Type B pancreatic cell (in vitro differentiated cells): Measurements from ENCODE around the gene HMG20A. TPM values are rescaled to one million over a fixed set of nuclear protein-coding genes. Genes with fewer than 3 reads are reported as not detected.

Experiments used
- DNase-seq: peaks from one replicate; pipeline ENCODE4 v3.0.0; 2021; ENCODE audit warnings: mixed read lengths; ENCODE audit not compliant: unreplicated experiment; ENCODE audit errors: extremely low spot score
- H3K27ac Mint-ChIP-seq: 2 replicates; pipeline ENCODE4 v1.8.0; 2021; ENCODE audit warnings: mild to moderate bottlenecking, mixed read lengths
- H3K27me3 Mint-ChIP-seq: 2 replicates; pipeline ENCODE4 v1.8.0; 2021; ENCODE audit warnings: mixed read lengths
- H3K36me3 Mint-ChIP-seq: 2 replicates; pipeline ENCODE4 v1.8.0; 2021; ENCODE audit warnings: mixed read lengths
- H3K4me1 Mint-ChIP-seq: one replicate; pipeline ENCODE4 v1.8.0; 2021; ENCODE audit warnings: mixed read lengths; ENCODE audit not compliant: unreplicated experiment
- H3K4me3 Mint-ChIP-seq: 2 replicates; pipeline ENCODE4 v1.8.0; 2021; ENCODE audit warnings: mild to moderate bottlenecking, mixed read lengths
- H3K9me3 Mint-ChIP-seq: 2 replicates; pipeline ENCODE4 v1.8.0; 2021; ENCODE audit warnings: mixed read lengths
- CTCF ChIP-seq: fragments of 200-600 bp; sonication (generic); conservative IDR thresholded peaks from 2 replicates; pipeline ENCODE4 v1.5.0; 2021; ENCODE audit warnings: antibody characterized with exemption, mild to moderate bottlenecking
- total RNA-seq: library from RNA; stranded (reverse); gene quantifications from 2 replicates; pipeline ENCODE4 v1.2.1, GENCODE V29; 2021; ENCODE audit warnings: low replicate concordance

HMG20A gene
- total RNA-seq, 1 donor from 2014 or later: 48.7 TPM

GRCh38 chr15:77474310-77474988, 53.8 kb downstream of the HMG20A start:
- no peak overlapping the region for H3K4me3 Mint-ChIP-seq
- TF ChIP-seq CTCF: no peak
- peaks cover 41% of the 10 kb centered on the region for H3K36me3 Mint-ChIP-seq
- no peak overlapping the region for H3K27ac Mint-ChIP-seq
- no peaks in the 10 kb centered on the region for H3K9me3 Mint-ChIP-seq
- no peaks in the 10 kb centered on the region for H3K27me3 Mint-ChIP-seq
- no peak for DNase-seq
- H3K4me1 Mint-ChIP-seq: peaks cover 17% of the 10 kb centered on the region

GRCh38 chr15:77475001-77475400, 54.3 kb downstream of the HMG20A start:
- Mint-ChIP-seq H3K4me1 (peaks cover 17% of the 10 kb centered on the region), H3K4me3 (no peak overlapping the region), H3K27me3 (no peaks in the 10 kb centered on the region), H3K9me3 (no peaks in the 10 kb centered on the region), H3K27ac (no peak overlapping the region), H3K36me3 (peaks cover 42% of the 10 kb centered on the region)
- no peak for TF ChIP-seq CTCF
- no peak for DNase-seq

GRCh38 chr15:77475898-77476297, 55.2 kb downstream of the HMG20A start:
- Mint-ChIP-seq H3K9me3 (no peaks in the 10 kb centered on the region), H3K27ac (no peak overlapping the region), H3K4me3 (no peak overlapping the region), H3K27me3 (no peaks in the 10 kb centered on the region), H3K4me1 (peaks cover 17% of the 10 kb centered on the region), H3K36me3 (peaks cover 39% of the 10 kb centered on the region)
- no peak for TF ChIP-seq CTCF
- DNase-seq: no peak

- peaks cover 26% of the 10 kb centered on the region for H3K4me1 Mint-ChIP-seq
- no peak overlapping the region for H3K4me3 Mint-ChIP-seq
- H3K27ac Mint-ChIP-seq: no peak overlapping the region
- no peaks in the 10 kb centered on the region for H3K9me3 Mint-ChIP-seq
- peaks cover 43% of the 10 kb centered on the region for H3K36me3 Mint-ChIP-seq
- no peak for TF ChIP-seq CTCF
- H3K27me3 Mint-ChIP-seq: no peaks in the 10 kb centered on the region
- no peak for DNase-seq
Measured at GRCh38 chr15:77476995-77477394, 56.3 kb downstream of the HMG20A start.

GRCh38 chr15:77478051-77478450, 57.4 kb downstream of the HMG20A start:
- Mint-ChIP-seq H3K4me3 (no peak overlapping the region), H3K9me3 (no peaks in the 10 kb centered on the region), H3K36me3 (peaks cover 44% of the 10 kb centered on the region), H3K27me3 (no peaks in the 10 kb centered on the region), H3K27ac (no peak overlapping the region), H3K4me1 (peaks cover 31% of the 10 kb centered on the region)
- no peak for DNase-seq
- TF ChIP-seq CTCF: no peak
